Right renal cortex interstitium (tissue), 3 donors: ENCODE results near the gene CST8. TPM values are rescaled to one million over a fixed set of nuclear protein-coding genes. Genes with fewer than 3 reads are reported as not detected.

Experiments used
- DNase-seq, 3 donors: peaks; one replicate each; pipeline ENCODE4 v3.0.0-alpha.2; 2013; ENCODE audit warnings: low read depth in 3 of 3, low spot score in 2 of 3
- polyA plus RNA-seq, 3 donors: library from polyadenylated mRNA; unstranded; fragments of 120-200 nt; gene quantifications; one replicate each; pipeline ENCODE4 v1.2.1, GENCODE V29; 2013; ENCODE audit not compliant: insufficient read length in 3 of 3

The CST8 gene
- polyA plus RNA-seq, 3 donors: not detected

- no peak for DNase-seq
Measured at GRCh38 chr20:23475395-23475794, 15.5 kb upstream of the CST8 start.

- no peak for DNase-seq
Measured at GRCh38 chr20:23476015-23476754, 14.7 kb upstream of the CST8 start.

- DNase-seq: no peak
Measured at GRCh38 chr20:23477223-23477622, 13.7 kb upstream of the CST8 start.

- DNase-seq: no peak
Measured at GRCh38 chr20:23479043-23479442, 11.9 kb upstream of the CST8 start.

GRCh38 chr20:23482138-23482537 lies 8.8 kb upstream of the CST8 start:
- no peak for DNase-seq

- DNase-seq: no peak
Measured at GRCh38 chr20:23484081-23484480, 6.8 kb upstream of the CST8 start.

- DNase-seq: no peak
Measured at GRCh38 chr20:23488470-23488869, 2.4 kb upstream of the CST8 start.

- no peak for DNase-seq
Measured at GRCh38 chr20:23488996-23489395, 1.9 kb upstream of the CST8 start.

- no peak for DNase-seq
Measured at GRCh38 chr20:23492292-23492691, 1.4 kb downstream of the CST8 start.

- no peak for DNase-seq
Measured at GRCh38 chr20:23493172-23493772, 2.4 kb downstream of the CST8 start.

- DNase-seq: no peak
Measured at GRCh38 chr20:23497536-23497935, 6.6 kb downstream of the CST8 start.

- DNase-seq: no peak
Measured at GRCh38 chr20:23501926-23502325, 11.0 kb downstream of the CST8 start.

- no peak for DNase-seq
Measured at GRCh38 chr20:23503649-23504048, 12.7 kb downstream of the CST8 start.

GRCh38 chr20:23507346-23507745 lies 16.4 kb downstream of the CST8 start:
- DNase-seq: no peak

- DNase-seq: peak in 1 of 3 donors; percentile 18
Measured at GRCh38 chr20:23508449-23509229, 17.7 kb downstream of the CST8 start.

GRCh38 chr20:23509247-23509913 lies 18.5 kb downstream of the CST8 start:
- no peak for DNase-seq

GRCh38 chr20:23510000-23510590 lies 19.2 kb downstream of the CST8 start:
- no peak for DNase-seq

GRCh38 chr20:23513164-23513563 lies 22.2 kb downstream of the CST8 start:
- no peak for DNase-seq

GRCh38 chr20:23514848-23515247 lies 23.9 kb downstream of the CST8 start:
- no peak for DNase-seq

- no peak for DNase-seq
Measured at GRCh38 chr20:23515250-23515939, 24.5 kb downstream of the CST8 start.
